ENCODE measurements around the gene NHS.

DNA sequence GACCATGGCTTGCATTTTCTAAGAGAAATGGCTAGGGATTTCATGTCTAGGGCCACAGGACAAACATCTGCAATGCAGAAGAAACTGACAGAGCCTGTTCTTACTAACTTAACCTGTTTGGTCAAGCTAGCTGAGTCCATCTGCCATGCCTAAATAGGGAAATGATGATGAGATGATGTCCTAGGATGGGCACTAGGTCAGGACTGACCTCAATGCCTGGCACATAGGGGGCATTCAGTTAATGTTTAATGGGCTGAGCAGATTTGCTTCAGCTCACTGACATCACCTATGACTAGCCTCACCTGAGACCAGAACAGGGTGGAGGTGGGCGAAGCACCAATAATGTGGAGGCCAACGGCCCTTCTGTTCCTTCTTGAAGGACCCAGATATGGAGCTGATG, 188.1 kb downstream of the NHS start:
- no peak for TF ChIP-seq CTCF (IDR thresholded peaks at IDR 0.05)
- no peak for TF ChIP-seq POLR2A (IDR thresholded peaks at IDR 0.05)

Data from vagina (tissue), 2 donors.